NCI-H1436 treated with DMSO at 0.1 percent for 48 hours (cell line): ENCODE measurements around the gene KCNH1.

Source experiments
- DNase-seq: peaks from one replicate; lab custom pipeline; 2025; lab: John Stamatoyannopoulos, UW

Gene KCNH1

DNA sequence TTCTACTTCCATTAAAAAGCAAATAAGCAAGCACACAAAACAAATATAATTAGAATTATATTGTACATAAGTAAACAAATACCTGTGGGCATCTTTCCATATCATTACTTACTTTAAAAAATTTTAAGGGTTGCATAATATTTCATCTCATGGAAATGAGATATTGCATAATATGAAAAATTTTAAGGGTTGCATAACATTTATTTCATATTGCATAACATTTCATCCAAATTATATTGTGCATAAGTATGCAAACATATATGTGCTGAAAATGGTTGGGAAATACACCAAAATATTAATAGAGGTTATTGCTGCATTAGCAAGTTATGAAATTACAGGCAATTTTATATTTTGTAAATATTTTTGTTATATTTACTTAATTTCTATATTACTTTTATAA is 213.7 kb downstream of the KCNH1 start:
- DNase-seq, result no peak

DNA sequence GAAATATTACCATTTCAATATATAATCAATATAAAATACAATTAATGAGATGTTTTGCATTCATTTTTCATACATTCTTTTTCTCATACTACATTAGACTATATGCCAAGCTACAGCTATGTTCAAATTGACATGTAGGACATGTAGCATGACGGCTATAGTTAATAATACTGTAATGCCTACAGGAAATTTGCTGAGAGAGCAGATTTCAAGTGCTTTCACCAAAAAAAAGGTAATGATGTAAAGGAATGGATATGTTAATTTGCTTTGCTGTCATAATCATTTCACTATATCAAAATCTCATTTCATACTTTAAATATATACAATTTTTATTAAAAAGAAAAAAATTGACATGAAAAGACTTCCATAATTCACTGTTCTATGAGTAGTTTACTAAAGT is 215.1 kb downstream of the KCNH1 start:
- DNase-seq, result no peak

DNA sequence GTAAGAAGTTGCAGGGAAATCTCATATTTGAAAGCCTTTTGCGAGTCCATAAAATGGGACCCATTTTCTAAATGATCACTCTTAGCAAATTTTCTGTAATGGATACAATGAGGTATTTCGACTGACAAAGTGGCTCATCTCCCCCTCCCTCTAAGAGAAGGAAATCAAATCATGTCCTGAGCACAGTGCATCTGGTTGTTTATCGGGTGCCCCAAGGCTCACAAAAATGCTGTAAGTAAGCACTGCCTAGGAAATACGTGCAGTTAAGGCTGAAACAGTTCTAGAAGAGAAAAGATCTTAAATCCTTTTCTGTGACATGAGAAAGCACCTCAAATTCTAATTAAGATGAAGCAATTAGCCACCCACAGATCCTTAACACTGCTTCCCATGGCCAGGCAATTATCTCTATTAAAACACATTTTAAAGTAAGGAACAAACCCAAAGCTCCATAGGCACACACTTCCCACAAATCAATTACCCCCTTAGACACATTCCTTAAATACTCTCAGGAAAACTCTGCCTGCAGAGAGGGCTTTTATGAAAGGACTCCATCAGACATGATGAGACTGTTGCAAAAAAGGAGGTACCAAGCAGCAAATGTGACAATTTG is 216.3 kb downstream of the KCNH1 start:
- no peak for DNase-seq

DNA sequence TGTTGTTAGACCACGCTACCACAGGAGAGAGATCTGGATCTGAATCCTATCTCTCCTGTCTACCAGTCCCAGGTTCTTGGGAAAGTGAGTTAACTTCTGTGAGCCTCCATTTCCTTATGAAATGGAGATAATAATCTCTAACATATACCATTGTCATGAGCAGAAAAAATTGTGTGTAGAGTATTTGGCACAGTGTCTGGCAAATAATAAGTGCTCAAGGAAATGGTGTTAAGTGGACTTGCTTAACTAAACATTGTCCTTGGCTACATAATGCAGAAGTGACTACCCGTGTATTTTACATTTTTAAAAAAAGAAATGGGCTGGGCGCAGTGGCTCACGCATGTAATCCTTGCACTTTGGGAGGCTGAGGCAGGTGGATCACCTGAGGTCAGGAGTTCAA is 217.4 kb downstream of the KCNH1 start:
- DNase-seq, result no peak

DNA sequence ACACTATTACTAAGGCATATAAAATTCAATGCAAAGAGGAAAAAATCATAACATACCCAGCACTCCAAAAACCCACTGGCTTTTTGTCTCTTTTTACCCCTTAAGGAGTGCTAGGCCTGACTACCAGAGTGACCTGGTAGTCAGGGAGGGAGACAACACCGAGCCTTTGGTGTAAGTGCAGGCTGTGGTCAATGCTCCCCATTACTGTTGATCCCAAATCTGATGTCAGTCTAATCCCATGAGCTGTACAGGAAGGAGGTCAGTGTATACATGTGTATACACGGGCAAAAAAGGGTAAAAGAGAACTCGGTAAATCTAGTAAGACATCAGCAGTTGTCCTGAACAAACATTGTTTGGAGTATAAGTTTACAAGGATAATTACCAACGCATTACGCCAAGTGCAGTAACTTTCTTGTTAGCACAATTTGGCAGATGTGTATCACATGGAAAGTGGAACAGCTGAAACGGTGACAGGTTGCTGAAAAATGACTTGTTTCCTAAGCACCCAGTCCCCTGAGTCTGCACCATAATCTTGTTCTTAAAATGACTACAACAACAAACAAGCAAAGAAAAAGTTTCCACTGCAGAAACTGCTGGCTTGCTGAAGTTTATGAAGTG is 217.9 kb downstream of the KCNH1 start:
- no peak for DNase-seq

DNA sequence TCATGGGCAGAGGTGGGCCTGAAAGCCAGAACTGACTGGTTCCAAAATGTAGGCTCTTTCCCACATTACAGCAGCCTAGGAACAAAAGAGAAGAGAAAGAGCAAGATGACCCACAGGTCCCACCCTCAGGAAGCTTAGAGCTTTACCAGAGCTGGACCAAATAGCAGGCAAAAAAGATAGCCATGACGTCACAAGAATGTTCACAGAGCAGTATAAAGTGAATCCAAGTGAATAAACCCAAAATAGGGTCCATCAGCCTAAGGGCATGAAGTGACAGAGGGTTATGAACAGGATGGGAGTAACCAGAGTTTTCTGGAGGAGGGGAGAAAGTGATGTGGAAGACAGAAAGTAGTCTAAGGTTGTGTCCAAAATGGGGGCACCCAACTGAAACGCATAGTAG is 221.2 kb downstream of the KCNH1 start:
- DNase-seq, result no peak

DNA sequence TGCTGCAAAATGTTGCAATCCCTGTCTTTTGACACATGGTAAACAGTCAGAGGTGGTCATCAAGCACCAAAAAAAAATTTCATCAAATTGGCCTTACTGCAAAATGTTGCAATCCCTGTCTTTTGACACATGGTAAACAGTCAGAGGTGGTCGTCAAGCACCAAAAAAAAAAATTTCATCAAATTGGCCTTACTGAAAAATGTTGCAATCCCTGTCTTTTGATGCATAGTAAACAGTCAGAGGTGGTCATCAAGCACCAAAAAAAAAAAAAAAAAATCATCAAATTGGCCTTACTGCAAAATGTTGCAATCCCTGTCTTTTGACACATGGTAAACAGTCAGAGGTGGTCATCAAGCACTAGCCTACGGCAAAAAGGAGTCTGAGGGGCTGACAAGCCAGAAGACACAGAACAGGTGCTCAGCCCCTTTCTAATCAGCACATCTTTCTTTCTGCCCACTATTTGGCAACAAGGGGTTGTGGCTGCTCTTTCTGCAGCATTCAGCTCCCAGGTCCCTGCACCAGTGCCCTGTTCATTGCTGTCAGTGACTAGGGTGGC is 223.8 kb downstream of the KCNH1 start:
- no peak for DNase-seq

DNA sequence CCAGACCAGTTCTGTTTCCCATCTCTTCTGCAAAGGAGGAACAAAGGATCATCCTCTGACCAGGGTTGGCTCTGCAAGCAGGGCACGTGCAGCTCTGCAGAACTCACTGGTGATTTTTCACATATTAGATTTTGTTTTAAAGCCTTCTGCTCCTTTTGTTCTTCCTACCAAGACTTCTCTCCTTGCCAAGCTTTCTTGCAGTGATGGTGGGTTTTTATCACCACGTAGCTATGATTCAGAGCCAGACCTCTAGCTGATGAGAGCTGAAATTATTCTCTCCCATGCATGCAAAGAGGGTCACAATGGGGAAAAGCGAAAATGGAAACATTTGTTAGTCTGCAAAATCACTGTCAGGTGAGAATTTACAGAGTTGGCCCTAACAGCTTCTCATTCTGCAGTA is 225.2 kb downstream of the KCNH1 start:
- no peak for DNase-seq

DNA sequence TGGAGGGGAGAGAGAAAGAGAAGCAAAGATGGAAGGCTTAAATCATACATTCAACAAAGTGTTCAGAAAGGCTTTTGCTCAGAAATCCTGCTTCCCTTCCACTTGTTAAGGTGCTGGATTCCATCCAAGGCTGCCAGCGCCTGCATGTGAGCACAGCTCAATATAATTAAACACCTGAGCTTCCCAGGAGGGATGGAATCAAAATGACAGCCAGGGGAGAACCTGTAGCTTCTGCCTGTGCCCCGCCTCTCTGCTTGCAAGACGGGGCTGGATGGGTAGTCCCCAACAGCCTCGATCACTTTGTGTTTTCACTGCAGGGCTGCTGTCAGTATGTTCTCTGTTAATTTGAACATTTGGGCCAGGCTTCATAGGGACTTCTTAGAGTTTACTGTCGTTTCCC is 225.7 kb downstream of the KCNH1 start:
- no peak for DNase-seq

DNA sequence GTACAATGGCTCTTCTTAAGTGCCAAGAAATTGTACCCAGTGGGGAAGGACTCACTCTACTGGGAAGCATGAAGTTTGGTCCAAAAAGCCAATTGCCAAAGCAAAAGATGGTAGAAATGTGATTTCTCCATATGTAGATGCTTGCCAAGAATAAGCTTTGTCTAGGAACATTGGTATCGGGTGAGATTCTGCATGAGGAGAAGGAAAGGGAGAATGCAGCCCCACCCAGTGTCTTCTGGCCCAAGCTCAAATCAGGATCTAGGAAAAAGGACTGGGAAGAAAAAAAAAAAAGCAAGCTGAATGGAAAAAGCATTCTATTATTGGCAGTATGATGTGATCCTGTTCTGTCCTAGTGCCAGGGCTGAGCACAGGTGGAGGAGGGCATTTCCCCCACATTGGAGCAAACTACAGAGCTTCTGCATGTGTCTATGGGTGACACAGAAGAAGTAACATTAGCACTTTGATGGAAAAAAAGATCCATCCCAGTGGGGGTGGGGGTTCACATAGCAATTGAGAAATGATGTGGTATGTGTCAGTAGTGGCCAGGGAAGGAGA is 226.6 kb downstream of the KCNH1 start:
- DNase-seq, result no peak

DNA sequence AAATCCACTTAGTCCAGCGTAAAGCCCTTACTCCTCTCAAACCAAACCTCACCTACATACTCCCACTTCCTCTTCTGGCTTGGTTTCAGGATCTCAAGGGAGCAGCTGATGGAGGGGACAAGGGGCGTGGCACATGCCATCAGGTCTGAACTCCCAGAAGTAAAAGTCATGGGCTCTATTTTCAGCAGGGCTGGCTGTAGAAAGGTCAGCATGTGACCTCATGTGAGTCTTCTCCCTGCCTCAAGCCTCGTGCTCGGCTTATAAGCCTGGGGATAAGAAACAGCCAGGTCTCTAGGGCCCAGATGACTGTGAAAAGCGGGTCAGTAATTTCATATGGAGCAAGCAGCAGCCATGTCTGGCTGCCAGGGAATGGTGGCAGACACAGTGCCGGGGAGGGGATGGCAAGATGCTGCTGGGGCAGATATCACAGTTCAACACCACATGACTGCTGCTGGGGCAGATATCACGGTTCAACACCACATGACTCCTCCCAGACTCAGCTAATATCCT is 227.9 kb downstream of the KCNH1 start:
- DNase-seq, result no peak

DNA sequence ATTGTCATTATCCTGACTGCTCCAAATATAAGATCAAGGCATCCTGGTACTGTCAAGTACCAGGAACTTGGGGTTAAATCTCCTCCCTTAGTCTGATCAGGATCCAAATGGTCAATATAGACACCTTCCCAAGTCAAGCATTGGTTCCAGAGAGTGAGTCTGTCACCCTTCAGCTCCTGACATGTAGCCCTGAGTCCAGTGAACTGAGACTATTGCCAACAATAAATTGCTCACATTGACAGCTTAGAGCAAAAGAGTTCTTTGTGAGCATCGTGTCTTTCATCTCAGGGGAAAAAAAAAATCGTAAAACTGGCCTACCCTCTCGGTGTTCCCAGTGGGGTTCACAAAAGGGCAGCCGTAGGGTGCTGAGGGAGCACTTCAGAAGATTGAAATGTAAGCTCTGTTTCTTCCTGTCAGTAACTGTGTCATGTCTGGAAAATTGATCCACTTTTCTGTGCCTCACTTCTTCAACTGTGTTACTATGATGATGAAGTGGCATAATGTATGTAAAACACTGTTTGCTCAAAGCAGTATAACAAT is 228.5 kb downstream of the KCNH1 start:
- no peak for DNase-seq

DNA sequence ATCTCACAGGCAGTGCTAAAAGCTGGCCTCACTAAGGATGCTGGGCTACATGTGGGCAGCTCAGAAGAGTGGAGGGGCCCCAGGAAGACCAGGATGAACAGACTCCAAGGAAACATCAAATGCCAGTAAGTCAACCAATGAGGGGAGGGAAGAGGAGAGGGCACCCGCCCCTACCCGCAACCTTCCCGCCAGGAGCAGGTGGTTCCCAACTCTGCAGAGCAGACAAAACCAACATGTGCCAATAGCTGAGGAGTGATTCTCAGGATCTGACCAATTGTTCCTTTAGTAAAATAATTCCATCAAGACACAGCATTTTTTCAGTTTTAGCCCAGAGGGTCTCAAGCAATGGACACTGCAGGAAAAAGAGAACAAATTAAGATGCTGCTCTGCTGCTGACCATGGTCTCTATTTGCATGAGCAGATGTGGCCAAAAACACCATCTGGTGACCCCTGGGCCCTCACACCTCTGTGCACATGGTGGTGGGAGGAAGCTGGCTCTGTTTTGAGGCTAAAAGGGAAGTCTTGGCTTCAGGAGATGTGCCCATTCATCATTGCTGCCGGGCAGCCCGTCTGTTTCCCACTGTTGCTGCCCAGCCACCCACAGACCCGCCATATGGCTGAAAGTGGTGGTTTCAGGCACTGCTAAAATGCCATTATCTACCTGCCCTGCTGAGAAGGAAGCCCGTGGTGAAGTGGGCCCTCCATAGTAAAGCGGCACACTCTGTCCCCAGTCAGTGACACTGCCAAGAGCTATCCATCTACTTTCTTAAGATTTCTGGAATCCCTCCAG is 231.8 kb downstream of the KCNH1 start:
- DNase-seq, result no peak

DNA sequence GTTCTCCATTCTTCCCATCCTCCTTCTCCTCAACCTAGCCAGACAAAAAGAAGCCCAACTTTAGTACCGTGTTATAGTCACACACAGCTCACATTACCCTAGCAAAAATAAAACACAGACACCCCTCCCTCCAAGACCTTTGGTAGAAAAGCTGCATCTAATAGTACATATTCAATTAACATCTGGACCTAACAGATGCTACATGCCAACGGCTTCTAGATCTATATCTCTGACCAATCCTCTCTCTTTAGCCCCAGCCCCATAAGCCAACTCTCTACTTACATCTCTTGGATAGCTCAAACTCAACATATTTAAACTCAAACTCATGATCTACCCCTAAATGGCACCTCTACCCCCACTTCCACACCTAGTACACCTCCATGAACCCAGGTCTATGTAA is 233.1 kb downstream of the KCNH1 start:
- DNase-seq, result no peak

DNA sequence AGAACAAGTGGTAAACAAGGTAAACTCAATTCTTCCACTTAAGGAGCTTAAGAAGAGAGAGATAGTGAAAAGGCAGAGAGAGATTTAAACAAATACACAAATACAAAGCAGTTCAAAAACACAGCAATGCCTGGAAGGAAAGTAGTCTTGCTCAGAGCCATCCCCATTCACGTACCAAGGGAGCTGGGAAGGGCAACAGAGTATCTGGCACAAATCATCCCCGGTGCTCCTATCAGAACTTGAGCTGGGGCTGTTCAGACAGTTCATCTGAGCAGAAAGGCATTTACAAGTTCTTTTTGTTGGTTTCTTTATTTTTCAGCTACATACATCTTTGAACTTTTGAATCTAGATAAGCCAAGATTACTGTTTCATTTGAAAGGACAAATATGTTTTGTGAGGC is 233.9 kb downstream of the KCNH1 start:
- DNase-seq, result no peak

DNA sequence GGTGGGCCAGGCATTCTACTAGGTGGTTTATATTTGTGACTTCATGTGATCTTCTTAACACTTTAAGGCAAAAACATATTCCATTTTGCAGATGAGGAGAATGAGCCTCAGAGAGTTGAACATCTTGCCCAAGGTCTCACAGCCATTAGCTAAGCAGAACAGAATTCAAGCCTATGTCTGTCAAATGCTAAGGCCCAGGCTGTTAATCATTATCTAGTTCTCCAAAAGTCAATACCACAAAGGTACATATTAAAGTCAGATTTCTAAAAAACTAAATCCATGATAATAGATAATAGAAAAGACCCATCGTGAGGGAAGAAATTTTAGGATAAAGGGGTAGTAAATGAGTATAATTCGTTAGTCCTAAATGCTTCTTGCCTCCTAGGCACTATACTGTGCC is 234.3 kb downstream of the KCNH1 start:
- DNase-seq, result no peak

DNA sequence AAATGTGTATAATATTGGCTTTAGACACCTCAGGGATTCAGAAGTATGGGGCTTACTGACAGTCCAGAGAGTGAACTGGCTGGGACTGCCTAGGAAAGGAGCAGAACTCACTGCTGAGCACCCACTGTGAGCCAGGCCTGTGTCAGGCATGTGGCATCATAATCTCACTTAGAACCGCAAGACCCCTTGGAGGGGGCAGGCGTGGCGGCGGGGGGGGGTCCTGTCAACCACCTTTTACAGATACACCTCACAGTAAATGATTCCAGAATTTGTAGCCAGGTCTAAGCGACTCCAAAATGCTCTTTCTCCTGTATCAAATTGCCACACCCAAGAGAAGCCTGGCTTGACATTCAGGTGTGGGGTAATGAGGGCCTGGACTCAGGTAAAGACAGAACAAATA is 235.5 kb downstream of the KCNH1 start:
- no peak for DNase-seq

DNA sequence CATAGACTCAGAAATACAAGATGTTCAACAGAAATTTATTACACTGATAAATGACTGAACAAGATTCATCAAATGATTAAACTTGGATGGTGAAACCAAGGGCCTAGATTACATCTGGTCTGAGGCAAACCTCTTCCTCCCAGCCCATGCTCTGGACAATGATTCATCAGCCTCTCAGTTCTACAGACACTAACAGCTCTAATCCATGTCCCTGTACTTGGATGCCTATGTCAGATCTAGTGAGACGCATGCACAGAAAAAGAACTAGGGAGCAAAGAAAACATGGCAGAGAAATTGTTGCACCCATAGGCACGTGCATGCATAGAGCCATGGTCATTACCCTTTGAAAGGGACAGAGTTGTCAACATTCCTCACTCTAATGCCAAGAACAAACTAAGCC is 250.1 kb downstream of the KCNH1 start:
- DNase-seq, result no peak

DNA sequence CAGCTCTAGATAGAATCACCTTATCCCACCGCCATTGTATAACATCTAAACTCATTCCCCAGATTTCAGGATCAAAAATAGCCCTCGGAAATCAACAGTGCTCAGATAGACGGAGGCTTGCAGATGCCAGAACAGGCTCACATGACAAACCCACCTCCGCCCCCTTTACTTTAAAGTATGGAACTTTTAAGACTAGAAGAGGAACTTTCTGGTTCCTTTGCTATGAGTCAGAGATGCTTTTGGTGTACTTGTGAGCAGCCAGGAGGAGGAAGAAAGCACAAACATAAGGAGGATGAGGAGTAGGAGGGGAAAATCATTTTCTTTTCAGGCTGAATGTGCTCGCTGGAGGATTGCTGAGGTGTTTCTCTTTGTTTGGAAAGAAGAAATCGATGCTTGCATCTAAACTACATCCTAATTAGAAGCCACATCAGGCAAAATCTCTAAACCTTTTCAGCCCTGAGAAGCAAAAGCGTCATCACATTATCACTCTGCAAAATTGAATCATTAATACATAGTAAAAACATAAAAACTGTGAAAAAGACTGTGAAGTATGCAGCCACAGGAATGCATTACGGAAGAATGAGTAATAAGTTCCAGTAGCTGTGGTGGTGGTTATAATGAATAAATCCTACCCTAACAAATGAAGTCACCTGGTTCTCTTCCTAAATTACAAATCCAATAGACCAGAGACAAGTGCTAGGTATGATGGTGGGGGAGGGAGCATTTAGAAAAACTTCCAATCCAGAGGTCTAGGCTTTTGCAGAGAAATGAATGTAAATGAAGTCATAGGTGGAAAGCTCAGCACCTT is 251.3 kb downstream of the KCNH1 start:
- no peak for DNase-seq

DNA sequence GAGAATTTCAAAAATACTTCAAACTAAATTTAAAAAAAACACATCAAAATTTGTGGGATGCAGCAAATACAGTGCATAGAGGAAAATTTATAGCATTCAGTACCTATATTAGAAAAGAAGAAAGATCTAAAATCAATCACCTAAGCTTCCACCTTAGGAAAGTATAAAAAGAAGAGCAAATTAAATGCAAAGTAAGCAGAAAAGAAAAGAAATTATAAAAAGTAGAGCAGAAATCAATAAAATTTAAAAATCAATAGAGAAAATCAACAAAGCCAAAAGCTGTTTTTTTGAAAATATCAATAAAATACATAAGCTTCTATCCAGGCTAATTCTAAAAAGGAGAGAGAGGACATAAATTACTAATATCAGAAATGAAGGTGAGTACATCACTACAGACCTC is 255.4 kb downstream of the KCNH1 start:
- DNase-seq, result no peak

DNA sequence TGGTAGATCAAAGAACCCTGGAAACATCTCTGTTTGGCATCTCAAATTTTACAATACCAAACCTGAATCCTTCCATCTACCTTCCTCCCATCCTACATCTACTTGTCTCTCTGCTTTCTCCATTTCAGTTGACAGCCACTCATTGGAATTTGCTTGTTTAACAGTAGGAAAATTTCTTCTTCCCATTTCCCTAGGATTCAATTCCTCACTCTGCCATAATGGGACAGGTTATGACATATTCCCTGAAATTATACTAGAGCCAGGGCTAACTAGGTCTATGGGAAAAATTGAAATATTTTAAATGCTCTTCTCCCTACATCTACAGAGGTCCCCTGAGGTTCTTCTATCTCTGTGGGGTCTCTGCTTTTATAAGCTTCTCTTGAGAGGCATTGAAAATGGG is 257.7 kb downstream of the KCNH1 start:
- no peak for DNase-seq

DNA sequence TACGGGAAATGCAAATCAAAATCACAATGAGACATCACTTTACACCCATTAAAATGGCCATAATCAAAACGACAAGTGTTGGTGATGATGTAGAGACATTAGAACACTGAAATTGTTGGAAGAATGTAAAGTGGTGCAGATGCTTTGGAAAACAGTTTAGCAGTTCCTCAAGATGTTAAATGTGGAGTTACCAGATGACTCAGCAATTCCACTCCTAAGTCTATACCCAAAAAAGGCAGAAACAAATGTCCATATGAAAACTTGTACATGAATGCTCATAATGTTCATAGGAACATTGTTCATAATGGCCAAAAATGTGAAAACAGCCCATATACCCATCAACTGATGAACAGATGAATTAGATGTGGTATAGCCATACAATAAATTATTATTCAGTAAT is 267.4 kb downstream of the KCNH1 start:
- no peak for DNase-seq
